SK-N-MC (cell line): Measurements from ENCODE around the gene ZNF296.
A peak's percentile ranks its signal among the peaks of the same experiment; 100 is the strongest.

Source experiments
- DNase-seq: peaks from one replicate; pipeline ENCODE4 v3.0.0-alpha.2; 2011; ENCODE audit warnings: low read depth, low spot score
- H3K27ac ChIP-seq: fragments of 200-600 bp; sonication (generic); 2 replicates; pipeline ENCODE4 v1.5.1; 2016; ENCODE audit warnings: mixed run types
- H3K36me3 ChIP-seq: fragments of 200-600 bp; sonication (generic); 2 replicates; pipeline ENCODE4 v1.6.1; 2017; ENCODE audit warnings: antibody characterized with exemption, low read length, mixed read lengths; ENCODE audit not compliant: insufficient read depth
- H3K4me3 ChIP-seq: fragments of 200-600 bp; sonication (generic); 2 replicates; pipeline ENCODE4 v1.5.1; 2016
- H3K9ac ChIP-seq: fragments of 200-600 bp; sonication (generic); 2 replicates; pipeline ENCODE4 v1.8.0; 2017; ENCODE audit warnings: mixed run types, mixed read lengths; ENCODE audit not compliant: insufficient read length
- H3K9me3 ChIP-seq: fragments of 200-600 bp; sonication (generic); 2 replicates; pipeline ENCODE4 v1.6.1; 2017; ENCODE audit warnings: low read depth, mild to moderate bottlenecking, antibody characterized with exemption, low read length, moderate library complexity, mixed read lengths
- EZH2 ChIP-seq: fragments of 200-600 bp; sonication (generic); IDR thresholded peaks from one replicate; pipeline ENCODE4 v1.6.1; 2017; ENCODE audit warnings: antibody characterized with exemption
- FOXP2 ChIP-seq: optimal IDR thresholded peaks from 2 replicates; pipeline ENCODE3; 2011; ENCODE audit warnings: mild to moderate bottlenecking, moderate library complexity; ENCODE audit not compliant: insufficient read depth; ENCODE audit errors: extremely low read length, control extremely low read depth
- POLR2AphosphoS5 ChIP-seq: IDR thresholded peaks from 2 replicates; pipeline ENCODE4 v1.6.1; 2012; ENCODE audit warnings: mild to moderate bottlenecking, low read depth, low read length, borderline replicate concordance

The ZNF296 gene

DNA sequence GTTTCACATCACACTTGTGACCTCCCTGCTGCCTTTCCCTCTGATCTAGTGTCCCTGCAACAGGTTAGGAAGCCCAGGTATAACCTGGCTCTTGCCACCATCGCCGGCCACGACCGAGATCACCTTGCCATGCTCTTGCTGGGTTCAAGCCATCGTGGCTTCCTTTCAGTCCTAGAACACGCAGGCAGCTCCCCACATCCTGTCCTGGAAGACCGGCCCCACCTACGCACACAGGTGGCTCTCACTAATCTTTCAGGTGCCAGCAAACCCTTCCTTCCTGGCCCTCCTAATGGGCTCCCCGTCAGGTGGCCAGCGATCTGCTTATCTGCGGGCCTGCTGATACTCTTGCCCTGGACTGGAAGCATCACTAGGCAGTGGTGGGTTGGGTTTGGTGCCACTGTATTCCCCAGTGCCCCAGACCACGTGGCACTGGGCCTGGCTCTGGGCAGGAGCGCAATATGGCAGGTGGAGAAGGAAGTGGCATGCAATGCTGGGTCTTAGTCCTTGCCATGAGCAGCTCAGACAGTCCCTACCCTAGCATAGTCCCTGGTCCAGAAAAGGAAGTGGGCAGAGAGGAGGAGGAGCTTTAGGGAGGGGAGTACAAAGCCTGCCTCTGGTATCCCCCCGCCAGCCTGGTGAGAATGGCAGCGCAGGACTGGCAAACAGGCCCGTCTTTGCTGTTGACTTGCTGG lies 28.5 kb upstream of the ZNF296 start:
- Histone ChIP-seq H3K36me3 (0 out of 2 replicates have a peak, but pooled peaks cover 5% of the 10 kb centered on the region), H3K9me3 (no peaks in the 10 kb centered on the region), H3K9ac (no peak overlapping the region), H3K4me3 (no peak overlapping the region), H3K27ac (no peak overlapping the region)
- no peak for DNase-seq
- TF ChIP-seq POLR2AphosphoS5 (no peak), FOXP2 (no peak), EZH2 (no peak)

- Histone ChIP-seq H3K9ac (no peak overlapping the region), H3K9me3 (no peaks in the 10 kb centered on the region), H3K4me3 (no peak overlapping the region), H3K27ac (no peak overlapping the region), H3K36me3 (0 out of 2 replicates have a peak, but pooled peaks cover 5% of the 10 kb centered on the region)
- no peak for DNase-seq
- TF ChIP-seq FOXP2 (no peak), POLR2AphosphoS5 (no peak), EZH2 (no peak)
Observed at GRCh38 chr19:45103508-45104319, 27.4 kb upstream of the ZNF296 start.

DNA sequence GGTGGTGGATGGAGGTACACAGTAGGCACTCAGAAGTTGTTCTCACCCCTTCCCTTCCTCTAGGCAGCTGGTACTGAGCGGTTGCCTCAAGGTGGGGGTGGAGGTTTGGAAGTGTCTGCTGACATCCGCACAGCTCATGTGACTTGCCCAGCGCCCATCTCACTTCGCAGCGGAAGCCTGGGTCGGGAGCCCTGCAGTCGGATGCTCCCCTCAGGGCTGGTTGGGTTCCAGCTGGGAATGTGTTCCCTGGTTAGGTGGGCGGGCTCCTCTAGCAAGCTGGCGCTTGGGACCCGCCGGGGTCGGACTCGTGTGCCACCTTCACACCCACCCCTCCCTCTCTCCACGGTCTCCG lies 26.9 kb upstream of the ZNF296 start:
- Histone ChIP-seq H3K27ac (no peak overlapping the region), H3K4me3 (no peak overlapping the region), H3K9ac (no peak overlapping the region), H3K36me3 (0 out of 2 replicates have a peak, but pooled peaks cover 5% of the 10 kb centered on the region), H3K9me3 (no peaks in the 10 kb centered on the region)
- no peak for TF ChIP-seq POLR2AphosphoS5
- no peak for TF ChIP-seq EZH2
- no peak for TF ChIP-seq FOXP2
- no peak for DNase-seq

- H3K4me3 ChIP-seq, result no peak overlapping the region
- H3K36me3 ChIP-seq, result 0 out of 2 replicates have a peak, but pooled peaks cover 5% of the 10 kb centered on the region
- no peak for DNase-seq
- H3K27ac ChIP-seq, result no peak overlapping the region
- no peak overlapping the region for H3K9ac ChIP-seq
- H3K9me3 ChIP-seq, result no peaks in the 10 kb centered on the region
- no peak for TF ChIP-seq FOXP2
- TF ChIP-seq EZH2, result no peak
- no peak for TF ChIP-seq POLR2AphosphoS5
Observed at GRCh38 chr19:45102481-45102880, 26.2 kb upstream of the ZNF296 start.

- Histone ChIP-seq H3K9ac (peak overlapping the region; percentile 26), H3K36me3 (0 out of 2 replicates have a peak, but pooled peaks cover 5% of the 10 kb centered on the region), H3K27ac (no peak overlapping the region), H3K4me3 (no peak overlapping the region), H3K9me3 (no peaks in the 10 kb centered on the region)
- TF ChIP-seq POLR2AphosphoS5 (no peak), FOXP2 (no peak), EZH2 (no peak)
- DNase-seq, result no peak
Observed at GRCh38 chr19:45101806-45102205, 25.5 kb upstream of the ZNF296 start.

GRCh38 chr19:45100846-45101252 lies 24.6 kb upstream of the ZNF296 start:
- H3K4me3 ChIP-seq, result no peak overlapping the region
- 0 out of 2 replicates have a peak, but pooled peaks cover 5% of the 10 kb centered on the region for H3K36me3 ChIP-seq
- no peaks in the 10 kb centered on the region for H3K9me3 ChIP-seq
- no peak for TF ChIP-seq POLR2AphosphoS5
- TF ChIP-seq EZH2, result no peak
- no peak for TF ChIP-seq FOXP2
- no peak for DNase-seq
- no peak overlapping the region for H3K9ac ChIP-seq
- no peak overlapping the region for H3K27ac ChIP-seq

- no peak overlapping the region for H3K9ac ChIP-seq
- H3K4me3 ChIP-seq, result no peak overlapping the region
- H3K36me3 ChIP-seq, result 0 out of 2 replicates have a peak, but pooled peaks cover 5% of the 10 kb centered on the region
- no peak for DNase-seq
- H3K27ac ChIP-seq, result no peak overlapping the region
- TF ChIP-seq FOXP2 (no peak), EZH2 (no peak), POLR2AphosphoS5 (no peak)
- no peaks in the 10 kb centered on the region for H3K9me3 ChIP-seq
Observed at GRCh38 chr19:45100201-45100600, 23.9 kb upstream of the ZNF296 start.

DNA sequence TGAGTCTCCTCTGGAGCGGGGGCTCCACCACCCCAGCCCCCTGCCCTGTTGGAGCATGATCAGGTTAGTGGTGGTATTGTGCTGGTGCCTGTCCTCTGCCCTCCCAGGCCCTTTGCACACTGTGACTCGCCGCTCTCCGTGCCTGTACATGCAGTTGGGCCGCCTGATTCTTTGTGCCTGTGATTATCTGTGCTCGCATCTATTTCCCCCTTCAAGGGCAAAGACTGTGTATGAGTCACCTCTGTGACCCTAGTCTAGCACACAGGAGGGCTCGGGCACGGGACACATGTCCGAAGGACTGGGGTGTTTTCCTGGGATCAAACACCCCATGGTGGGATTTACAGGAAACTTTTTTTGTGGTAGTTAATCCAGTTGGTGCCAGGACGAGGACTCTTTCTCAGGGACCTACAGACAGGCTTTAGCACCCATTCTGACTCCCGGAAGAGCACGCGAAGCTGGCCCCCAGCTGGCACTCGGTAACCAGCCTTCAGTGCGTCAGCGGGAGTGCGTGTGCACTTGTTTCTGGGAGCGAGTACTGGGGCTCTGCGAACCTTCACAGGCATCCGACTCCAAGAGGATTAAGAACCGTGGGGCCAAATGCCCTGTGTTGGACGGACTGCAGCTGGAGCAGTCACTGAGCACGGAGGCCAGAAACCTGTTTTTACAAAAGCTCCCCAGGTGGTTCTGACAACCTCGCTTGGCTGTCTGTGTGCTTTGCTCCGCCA lies 23.4 kb upstream of the ZNF296 start:
- Histone ChIP-seq H3K27ac (0 out of 2 replicates have a peak overlapping the region, but pooled peaks have one; percentile 9), H3K36me3 (peaks cover 7% of the 10 kb centered on the region; the same call in 1 of the 2 replicates), H3K9me3 (no peaks in the 10 kb centered on the region), H3K4me3 (no peak overlapping the region), H3K9ac (no peak overlapping the region)
- TF ChIP-seq FOXP2 (no peak), EZH2 (no peak), POLR2AphosphoS5 (no peak)
- DNase-seq, result no peak
